HG03457 (cell line): ENCODE measurements around the gene TBC1D10B.
"Not testable (repeated sequence)": the region's sequence is repeated elsewhere in the genome, so short reads cannot be mapped to it uniquely, and the experiment has no call there.

Experiments used
- ATAC-seq: cut with Tn5 transposase; IDR thresholded peaks from one replicate; pipeline ENCODE4 v1.9.1; 2021; ENCODE audit warnings: moderate number of reproducible peaks; ENCODE audit not compliant: unreplicated experiment

The TBC1D10B gene

DNA sequence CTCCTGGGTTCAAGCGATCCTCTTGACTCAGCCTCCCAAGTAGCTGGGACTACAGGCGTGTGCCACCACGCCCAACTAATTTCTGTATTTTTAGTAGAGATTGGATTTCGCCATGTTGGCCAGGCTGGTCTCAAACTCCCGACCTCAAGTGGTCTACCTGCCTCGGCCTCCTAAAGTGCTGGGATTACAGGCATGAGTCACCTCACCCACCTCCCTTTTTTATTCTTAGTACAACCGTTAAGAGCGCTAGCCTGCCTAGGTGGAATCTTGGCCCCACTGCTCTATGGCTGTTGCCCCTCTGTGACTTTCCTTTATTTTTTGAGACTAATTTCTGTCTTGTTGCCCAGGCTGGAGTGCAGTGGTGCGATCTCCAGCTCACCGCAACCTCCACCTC lies 32.3 kb downstream of the TBC1D10B start:
- not testable (repeated sequence) for ATAC-seq

DNA sequence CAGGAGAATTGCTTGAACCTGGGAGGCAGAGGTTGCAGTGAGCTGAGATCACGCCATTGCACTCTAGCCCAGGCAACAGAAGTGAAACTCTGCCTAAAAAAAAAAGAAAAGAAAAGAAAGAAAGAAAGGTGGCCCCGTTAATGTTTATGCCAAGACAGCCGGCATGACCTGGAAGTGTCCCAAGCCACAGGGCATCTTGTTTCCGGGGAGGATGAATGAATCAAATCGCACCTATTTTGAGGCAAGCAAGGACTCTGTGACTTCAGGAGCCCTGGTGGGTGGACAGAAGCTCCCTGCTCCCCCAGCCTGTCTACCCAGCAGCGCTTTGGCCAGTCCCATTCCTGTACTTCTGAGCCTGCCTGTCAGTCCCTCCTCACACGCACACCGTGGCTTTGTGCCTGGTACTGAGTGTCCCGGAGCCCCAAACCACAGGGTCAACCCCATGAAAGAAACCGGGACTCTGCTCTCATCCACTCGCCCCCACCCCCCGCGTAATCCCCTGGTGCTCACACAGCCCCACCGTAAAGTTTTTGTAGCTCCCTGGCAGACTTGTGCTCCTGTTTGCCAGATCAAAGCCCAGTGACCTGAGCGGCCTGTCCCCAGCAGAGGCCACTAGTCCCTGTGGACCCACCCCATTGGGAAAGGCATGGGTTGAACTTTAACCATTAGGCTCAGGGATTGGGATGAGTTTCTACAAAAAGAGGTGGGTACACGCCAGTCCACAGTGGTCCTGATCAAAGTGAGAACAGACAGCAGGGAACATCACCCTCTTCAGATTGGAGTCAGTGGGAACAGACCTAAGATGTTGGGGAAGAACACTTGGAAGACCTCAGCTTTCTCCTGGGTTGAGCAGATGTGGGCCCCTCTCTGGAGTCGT lies 34.5 kb downstream of the TBC1D10B start:
- ATAC-seq = peak; percentile 33

DNA sequence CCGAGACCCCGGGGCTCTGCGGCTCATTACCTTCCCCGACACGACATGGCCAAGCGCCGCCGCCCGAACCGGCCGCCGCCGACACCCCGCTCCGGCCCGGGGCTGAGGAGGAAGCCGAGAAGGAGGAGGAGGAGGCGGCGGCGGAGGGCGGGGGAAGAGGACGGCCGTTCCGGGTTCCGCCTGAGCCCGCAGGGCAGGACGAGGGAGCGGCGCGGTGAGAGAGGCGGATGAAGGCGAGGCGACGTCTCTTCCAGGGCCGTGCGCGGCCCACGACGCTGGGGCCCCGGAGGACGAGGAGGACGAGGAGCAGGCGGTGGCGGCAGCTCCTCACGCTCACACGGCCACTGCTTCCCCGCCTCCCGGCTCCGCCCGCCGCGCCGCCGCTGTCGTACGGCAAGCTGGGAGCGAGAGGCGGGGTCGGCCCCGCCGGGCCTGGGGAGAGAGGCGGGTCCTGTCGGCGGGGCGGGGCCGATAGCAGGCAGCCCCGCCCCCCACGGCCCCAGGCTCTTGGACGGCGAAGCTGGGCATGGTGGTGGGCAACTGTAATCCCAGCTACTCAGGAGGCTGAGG lies 35.2 kb downstream of the TBC1D10B start:
- ATAC-seq = peak; percentile 57

DNA sequence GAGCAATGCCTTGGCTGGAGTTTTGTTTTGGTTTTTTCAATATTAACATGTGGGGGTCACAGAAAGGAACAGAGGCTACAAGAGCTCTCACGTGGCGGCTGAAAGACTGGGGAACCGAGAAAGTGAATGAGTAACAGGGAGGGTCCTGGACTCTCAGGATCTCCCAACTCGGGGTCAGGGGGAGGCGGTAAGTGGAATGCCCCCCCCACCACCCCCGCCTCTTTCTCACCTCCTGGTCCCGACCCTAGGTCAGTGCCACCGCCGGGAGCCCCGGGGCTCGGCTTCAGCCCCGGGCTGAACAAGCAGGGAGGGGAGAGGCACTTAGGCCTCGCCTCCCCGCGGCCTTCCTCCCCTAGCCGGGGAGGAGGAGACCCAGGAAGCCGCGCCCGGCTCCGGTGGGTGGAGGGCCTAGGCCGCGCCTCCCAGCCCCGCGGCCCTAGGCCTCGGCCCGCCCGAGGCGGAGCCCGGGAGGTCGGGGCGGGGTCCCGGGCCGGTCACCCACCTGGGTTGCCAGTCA lies 35.8 kb downstream of the TBC1D10B start:
- ATAC-seq = peak; percentile 53

DNA sequence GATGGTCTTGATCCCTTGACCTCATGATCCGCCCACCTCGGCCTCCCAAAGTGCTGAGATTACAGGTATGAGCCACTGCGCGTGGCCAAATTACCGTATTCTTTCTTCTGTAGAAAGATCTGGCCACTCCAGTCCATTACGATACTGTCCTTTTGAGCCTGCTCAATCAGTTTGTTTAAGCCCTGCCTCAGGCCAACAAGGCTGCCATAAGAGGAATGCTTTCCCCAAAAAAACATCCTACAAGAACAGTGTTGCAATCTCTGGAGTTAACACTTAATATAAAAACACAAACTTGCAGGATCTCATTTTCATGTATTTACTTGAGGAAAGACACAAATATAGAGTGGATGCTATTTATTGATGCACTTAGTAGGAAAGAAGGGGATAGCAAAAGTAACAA lies 46.1 kb downstream of the TBC1D10B start:
- ATAC-seq = not testable (repeated sequence)

DNA sequence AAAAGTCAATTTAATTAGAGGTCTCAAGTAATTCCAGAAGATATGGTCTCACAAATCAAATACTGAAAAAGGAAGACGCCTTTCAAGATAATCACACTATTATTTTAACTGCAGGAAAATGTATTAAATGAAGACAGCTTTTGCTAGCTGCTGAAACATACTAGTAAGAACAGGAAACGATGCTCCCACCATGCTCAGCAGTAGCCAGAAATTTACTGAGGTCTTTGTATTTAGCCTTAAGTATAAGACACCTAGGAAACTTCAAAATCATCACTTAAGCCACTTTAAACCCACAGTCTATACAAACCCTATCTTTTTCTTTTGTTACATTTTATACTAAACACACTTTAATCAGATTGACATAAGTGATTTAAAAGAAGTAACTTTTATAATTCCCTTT lies 51.6 kb downstream of the TBC1D10B start:
- not testable (repeated sequence) for ATAC-seq

DNA sequence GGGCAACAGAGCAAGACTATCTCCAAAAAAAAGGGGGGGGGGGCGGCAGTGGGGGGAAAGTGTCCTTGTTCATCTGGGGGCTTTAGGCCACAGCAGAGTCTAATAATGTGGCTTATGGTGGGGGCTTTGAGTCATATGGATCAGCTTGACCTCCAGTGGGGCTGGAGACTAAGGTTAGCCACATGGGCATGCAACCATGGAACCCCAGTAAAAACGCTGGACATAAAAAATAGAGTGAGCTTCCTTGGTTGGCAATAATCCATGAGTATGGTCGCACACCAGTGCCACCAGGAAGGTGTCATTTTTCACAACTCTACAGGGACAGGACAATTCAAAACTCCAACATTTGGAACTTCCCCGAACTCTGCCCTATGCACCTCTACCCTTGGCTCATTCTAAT lies 59.4 kb downstream of the TBC1D10B start:
- ATAC-seq = not testable (repeated sequence)

DNA sequence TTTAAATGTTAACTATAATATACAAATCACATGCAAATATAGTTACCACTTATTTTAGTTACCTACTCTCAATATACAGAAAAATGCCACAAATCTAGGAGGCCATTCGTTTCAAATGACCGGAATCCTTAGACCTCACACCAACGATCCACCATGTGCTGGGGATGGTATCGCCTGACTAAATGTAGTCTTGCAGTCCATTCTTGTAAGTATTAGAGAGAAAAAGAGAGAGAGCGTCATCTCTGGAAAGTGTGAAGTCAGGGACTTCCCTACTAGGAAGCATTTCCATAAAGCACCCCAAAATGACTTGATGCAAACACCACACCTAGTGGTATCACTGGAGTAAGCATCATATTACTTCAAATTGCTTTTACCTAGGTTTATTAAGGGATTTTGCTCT lies 61.0 kb downstream of the TBC1D10B start:
- ATAC-seq = not testable (repeated sequence)
